Loucy (cell line): Measurements from ENCODE around the gene ESYT3.

Source experiments
- EZH2phosphoT487 ChIP-seq: fragments of 200-600 bp; IDR thresholded peaks from 2 replicates; pipeline ENCODE4 v1.6.1; 2018; ENCODE audit warnings: antibody characterized with exemption, mild to moderate bottlenecking, moderate library complexity, borderline replicate concordance
- TF ChIP-seq, protein P1 (sequence below): fragments of 200-600 bp; sonication (generic); conservative IDR thresholded peaks from 2 replicates; pipeline ENCODE4 v1.5.1; 2014; ENCODE audit warnings: mild to moderate bottlenecking, antibody characterized with exemption, low read length

DNA sequence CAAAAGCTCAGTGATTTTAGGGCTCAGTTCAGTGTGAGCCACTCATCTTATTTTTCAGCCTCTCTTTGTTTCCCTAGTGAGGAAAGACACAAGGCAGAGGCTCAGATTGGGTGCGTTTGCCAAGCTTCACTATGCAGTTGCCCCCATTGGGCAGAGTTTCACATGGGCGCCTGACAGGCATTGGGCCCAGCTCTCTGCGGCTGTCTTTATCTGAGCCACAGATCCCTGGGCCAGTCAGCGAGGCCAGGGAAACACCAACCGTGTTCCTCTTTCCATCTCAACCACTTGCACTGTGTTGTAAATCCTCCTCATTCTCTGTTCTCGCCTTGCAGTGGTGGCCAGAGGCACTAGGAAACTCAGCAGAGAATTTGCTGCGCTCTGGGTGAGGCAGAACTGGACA, 10.8 kb downstream of the ESYT3 start:
- TF ChIP-seq, protein P1, sequence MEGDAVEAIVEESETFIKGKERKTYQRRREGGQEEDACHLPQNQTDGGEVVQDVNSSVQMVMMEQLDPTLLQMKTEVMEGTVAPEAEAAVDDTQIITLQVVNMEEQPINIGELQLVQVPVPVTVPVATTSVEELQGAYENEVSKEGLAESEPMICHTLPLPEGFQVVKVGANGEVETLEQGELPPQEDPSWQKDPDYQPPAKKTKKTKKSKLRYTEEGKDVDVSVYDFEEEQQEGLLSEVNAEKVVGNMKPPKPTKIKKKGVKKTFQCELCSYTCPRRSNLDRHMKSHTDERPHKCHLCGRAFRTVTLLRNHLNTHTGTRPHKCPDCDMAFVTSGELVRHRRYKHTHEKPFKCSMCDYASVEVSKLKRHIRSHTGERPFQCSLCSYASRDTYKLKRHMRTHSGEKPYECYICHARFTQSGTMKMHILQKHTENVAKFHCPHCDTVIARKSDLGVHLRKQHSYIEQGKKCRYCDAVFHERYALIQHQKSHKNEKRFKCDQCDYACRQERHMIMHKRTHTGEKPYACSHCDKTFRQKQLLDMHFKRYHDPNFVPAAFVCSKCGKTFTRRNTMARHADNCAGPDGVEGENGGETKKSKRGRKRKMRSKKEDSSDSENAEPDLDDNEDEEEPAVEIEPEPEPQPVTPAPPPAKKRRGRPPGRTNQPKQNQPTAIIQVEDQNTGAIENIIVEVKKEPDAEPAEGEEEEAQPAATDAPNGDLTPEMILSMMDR: no peak
- no peak for TF ChIP-seq EZH2phosphoT487
